ENCODE measurements around the gene IRX3.
"Not testable (repeated sequence)": the region's sequence is repeated elsewhere in the genome, so short reads cannot be mapped to it uniquely, and the experiment has no call there.

Gene IRX3

DNA sequence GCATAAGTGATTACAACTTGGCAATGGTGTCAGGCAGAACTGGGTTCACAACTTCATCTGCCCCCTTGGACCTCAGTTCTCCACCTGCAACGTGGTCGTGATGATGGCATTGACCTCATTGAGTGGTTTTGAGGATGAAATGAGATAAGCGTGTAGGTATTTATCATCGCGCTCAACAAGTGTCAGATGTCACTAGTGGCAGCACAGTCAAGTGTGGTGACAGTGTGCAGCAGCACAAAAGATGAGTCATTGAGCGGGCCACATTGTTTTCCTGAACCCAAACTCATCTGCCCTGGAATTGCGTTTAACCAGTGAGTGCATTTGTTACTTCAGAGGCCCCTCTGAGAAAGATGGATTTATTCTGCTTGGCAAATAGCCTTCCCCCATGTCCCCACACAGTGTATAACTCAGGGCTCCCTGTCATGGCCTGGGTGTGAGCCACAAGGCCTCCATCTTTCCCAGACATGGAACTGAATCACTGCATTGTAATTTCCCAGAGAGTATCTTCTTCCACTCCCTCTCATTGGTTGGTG lies 20.9 kb downstream of the IRX3 start:
- H3K4me3 ChIP-seq (ENCODE audit: low read depth, low read length): no peak overlapping the region
- TF ChIP-seq, protein P1, sequence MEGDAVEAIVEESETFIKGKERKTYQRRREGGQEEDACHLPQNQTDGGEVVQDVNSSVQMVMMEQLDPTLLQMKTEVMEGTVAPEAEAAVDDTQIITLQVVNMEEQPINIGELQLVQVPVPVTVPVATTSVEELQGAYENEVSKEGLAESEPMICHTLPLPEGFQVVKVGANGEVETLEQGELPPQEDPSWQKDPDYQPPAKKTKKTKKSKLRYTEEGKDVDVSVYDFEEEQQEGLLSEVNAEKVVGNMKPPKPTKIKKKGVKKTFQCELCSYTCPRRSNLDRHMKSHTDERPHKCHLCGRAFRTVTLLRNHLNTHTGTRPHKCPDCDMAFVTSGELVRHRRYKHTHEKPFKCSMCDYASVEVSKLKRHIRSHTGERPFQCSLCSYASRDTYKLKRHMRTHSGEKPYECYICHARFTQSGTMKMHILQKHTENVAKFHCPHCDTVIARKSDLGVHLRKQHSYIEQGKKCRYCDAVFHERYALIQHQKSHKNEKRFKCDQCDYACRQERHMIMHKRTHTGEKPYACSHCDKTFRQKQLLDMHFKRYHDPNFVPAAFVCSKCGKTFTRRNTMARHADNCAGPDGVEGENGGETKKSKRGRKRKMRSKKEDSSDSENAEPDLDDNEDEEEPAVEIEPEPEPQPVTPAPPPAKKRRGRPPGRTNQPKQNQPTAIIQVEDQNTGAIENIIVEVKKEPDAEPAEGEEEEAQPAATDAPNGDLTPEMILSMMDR (IDR thresholded peaks at IDR 0.05; ENCODE audit: insufficient read depth, low read length, missing control alignments): no peak
- CTCF ChIA-PET: interaction anchor here (1.4 kb wide), 1 partner anchor 492 kb away, joined by 3 read pairs; no protein-coding TSS in a partner anchor
- POLR2A ChIA-PET: no interaction called here
- no peak for DNase-seq (ENCODE audit: low read depth, low spot score)

DNA sequence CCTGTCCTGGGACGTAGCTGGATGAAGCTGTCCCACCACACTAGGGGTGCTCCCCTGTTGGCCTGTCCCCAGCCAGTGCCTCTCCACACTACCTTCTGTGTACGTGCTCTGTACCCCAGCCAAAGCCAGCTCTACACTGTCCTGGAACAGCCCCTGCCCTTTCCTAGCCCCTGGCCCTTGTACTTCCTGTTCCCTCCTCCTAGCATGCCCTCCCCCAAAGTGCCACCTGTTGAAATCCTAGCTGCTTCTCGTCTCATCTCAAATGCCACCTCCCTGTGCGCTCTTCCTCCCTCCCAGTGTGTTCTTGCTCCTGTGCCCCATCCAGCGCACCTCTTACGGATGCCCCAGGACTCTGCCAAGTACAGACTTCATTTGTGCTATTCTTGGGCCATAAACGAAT lies 33.5 kb downstream of the IRX3 start:
- ChIA-PET POLR2A (no interaction called here), CTCF (no interaction called here)
- no peak for DNase-seq (ENCODE audit: low read depth, low spot score)
- no peak overlapping the region for H3K4me3 ChIP-seq (ENCODE audit: low read depth, low read length)
- TF ChIP-seq, protein P1 (IDR thresholded peaks at IDR 0.05; ENCODE audit: insufficient read depth, low read length, missing control alignments): no peak

DNA sequence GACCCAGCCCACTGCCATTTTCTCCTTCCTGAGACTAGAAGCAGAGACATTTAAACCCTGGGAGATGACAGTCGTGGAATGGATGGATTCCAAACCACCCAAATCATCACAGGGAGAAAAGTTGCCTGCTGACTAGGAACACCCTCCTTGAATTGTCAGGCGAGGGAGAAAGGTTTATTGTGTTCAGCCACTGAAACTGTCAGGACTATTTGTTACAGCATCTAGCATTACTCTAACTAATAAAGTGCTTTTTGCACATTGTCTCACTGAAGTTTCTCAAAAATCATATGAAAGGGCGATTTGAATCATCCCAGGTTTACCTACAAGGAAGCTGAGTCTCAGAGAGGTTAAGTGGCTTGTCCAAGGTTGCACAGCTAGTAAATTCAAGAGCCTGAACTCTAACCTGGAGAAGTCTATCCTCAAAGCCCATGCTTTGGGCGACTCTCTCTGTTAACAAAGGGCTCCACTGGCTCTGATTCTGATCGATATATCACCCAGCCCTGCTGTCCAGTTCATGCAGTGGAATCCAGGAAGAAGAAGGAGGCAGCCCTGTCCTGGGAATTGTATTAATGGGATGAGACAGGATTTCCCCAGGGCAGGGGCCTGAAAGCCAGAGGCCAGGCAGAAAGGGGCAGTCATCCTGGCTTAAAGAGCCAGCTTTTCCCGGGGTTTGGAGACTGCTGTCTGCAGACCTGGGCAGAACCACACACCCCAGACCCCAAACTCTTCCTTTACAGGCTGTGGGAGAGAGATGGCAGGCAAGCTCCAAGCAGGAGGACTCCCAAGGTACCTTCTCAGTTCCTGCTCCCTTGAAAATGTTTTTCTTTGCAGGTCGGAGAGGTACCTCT lies 37.5 kb downstream of the IRX3 start:
- no peak for DNase-seq (ENCODE audit: low read depth, low spot score)
- ChIA-PET POLR2A (no interaction called here), CTCF (no interaction called here)
- TF ChIP-seq, protein P1 (IDR thresholded peaks at IDR 0.05; ENCODE audit: insufficient read depth, low read length, missing control alignments): no peak
- no peak overlapping the region for H3K4me3 ChIP-seq (ENCODE audit: low read depth, low read length)

DNA sequence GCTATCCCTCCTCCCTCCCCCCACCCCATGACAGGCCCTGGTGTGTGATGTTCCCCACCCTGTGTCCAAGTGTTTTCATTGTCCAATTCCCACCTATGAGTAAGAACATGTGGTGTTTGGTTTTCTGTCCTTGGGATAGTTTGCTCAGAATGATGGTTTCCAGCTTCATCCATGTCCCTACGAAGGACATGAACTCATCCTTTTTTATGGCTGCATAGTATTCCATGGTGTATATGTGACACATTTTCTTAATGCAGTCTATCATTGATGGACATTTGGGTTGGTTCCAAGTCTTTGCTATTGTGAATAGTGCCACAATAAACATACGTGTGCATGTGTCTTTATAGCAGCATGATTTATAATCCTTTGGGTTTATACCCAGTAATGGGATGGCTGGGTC lies 38.9 kb downstream of the IRX3 start:
- CTCF ChIA-PET; DNase-seq (ENCODE audit: low read depth, low spot score); H3K4me3 ChIP-seq (ENCODE audit: low read depth, low read length); POLR2A ChIA-PET: not testable (repeated sequence)

DNA sequence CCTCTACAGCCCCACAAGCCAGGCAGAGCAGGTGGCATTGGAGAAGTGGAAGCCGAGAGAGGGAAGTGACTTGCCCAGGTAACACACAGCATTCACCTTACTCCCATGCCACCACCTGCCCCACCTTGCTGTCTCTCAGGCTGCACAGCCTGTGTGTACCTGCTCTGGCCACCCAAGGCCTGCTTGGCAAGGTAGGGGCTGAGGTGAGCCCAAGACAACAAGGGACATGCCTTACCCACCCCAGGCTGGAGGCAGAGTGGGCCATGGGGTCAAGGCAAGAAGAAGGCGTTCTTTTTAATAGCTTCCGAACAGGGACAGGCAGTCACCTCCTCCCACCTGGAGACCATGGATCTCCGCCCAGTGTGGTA lies 40.1 kb downstream of the IRX3 start:
- TF ChIP-seq, protein P1 (IDR thresholded peaks at IDR 0.05; ENCODE audit: insufficient read depth, low read length, missing control alignments): no peak
- ChIA-PET CTCF (no interaction called here), POLR2A (no interaction called here)
- no peak for DNase-seq (ENCODE audit: low read depth, low spot score)
- H3K4me3 ChIP-seq (ENCODE audit: low read depth, low read length): no peak overlapping the region

DNA sequence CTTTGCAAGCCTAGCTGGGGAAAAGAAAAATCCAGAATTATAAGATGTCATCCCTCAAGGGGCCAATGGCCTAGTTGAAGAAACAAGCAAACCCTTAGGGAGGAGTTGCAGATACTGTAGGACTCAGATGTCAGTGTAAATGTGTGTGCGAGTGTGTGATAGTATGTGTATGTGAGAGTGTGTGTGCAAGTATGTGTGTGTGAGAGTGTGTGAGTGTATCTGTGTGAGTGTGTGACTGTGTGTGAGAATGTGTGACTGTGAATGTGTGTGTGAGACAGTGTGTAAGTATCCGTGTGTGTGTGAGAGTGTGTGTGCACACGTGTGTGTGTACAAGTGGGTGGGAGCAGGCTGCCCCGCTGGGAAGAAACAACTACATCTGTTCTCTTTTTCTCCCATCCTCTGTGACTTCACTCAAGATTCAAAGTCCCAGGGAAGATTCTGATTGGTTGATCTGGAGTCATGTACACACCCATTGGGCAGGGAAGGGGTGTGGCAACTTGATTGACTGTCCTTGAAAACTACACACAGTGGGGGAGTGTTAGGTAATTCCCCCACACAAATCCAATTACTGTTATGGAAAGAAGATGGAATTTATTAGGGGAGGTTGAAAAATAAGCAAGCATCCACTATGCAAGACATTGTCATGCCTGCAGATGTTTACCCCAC lies 40.7 kb downstream of the IRX3 start:
- DNase-seq (ENCODE audit: low read depth, low spot score): no peak
- TF ChIP-seq, protein P1 (IDR thresholded peaks at IDR 0.05; ENCODE audit: insufficient read depth, low read length, missing control alignments): no peak
- POLR2A ChIA-PET: no interaction called here
- no peak overlapping the region for H3K4me3 ChIP-seq (ENCODE audit: low read depth, low read length)
- CTCF ChIA-PET: no interaction called here

Data from AG04449 (cell line).